ENCODE measurements around the gene DOK7. TPM values are rescaled to one million over a fixed set of nuclear protein-coding genes. Genes with fewer than 3 reads are reported as not detected.

The DOK7 gene
- total RNA-seq, 2 experiments from 2014 or later = not detected

GRCh38 chr4:3460926-3461325, 2.2 kb upstream of the DOK7 start:
- no peak for DNase-seq
- no peak overlapping the region for H3K4me3 Mint-ChIP-seq
- no peaks in the 10 kb centered on the region for H3K36me3 Mint-ChIP-seq (ENCODE audit: low read depth)
- TF ChIP-seq CTCF (IDR thresholded peaks at IDR 0.05) = no peak
- H3K9me3 Mint-ChIP-seq = no peaks in the 10 kb centered on the region
- no peak overlapping the region for H3K27ac Mint-ChIP-seq
- ATAC-seq (ENCODE audit: poor library complexity) = no peak
- H3K9me3 ChIP-seq (ENCODE audit: control insufficient read depth in 1 of 2, insufficient read depth in 1 of 2, low read length in 2 of 2) = peaks cover 0 to 29% of the 10 kb centered on the region in 2 experiments
- peaks cover 35% of the 10 kb centered on the region for H3K27me3 Mint-ChIP-seq
- ChIA-PET CTCF (no interaction called here), POLR2A (no interaction called here)
- H3K27me3 ChIP-seq (ENCODE audit: control insufficient read depth in 1 of 2, insufficient read depth in 2 of 2, low read length in 2 of 2) = peaks cover 14 to 29% of the 10 kb centered on the region in 2 experiments
- intact Hi-C loops (cut with DNase I, micrococcal nuclease) = no loop called here
- H3K36me3 ChIP-seq (ENCODE audit: insufficient read depth, low read length) = no peaks in the 10 kb centered on the region
- H3K4me1 Mint-ChIP-seq (ENCODE audit: low read depth) = no peaks in the 10 kb centered on the region
- peaks cover 4% of the 10 kb centered on the region for H3K4me1 ChIP-seq (ENCODE audit: insufficient read depth, low read length)
- no peak overlapping the region for H3K4me3 ChIP-seq (ENCODE audit: low read length)
- no peak overlapping the region for H3K27ac ChIP-seq (ENCODE audit: low read depth in 1 of 2, low read length in 2 of 2)

GRCh38 chr4:3461515-3462291, 1.4 kb upstream of the DOK7 start:
- CTCF ChIA-PET = no interaction called here
- peaks cover 4% of the 10 kb centered on the region for H3K4me1 ChIP-seq (ENCODE audit: insufficient read depth, low read length)
- intact Hi-C loops (cut with DNase I, micrococcal nuclease) = no loop called here

GRCh38 chr4:3462321-3462789, 751 bp upstream of the DOK7 start:
- Mint-ChIP-seq H3K27ac (no peak overlapping the region), H3K4me3 (peak overlapping the region; percentile 54), H3K36me3 (ENCODE audit: low read depth) (no peaks in the 10 kb centered on the region), H3K27me3 (peaks cover 35% of the 10 kb centered on the region), H3K9me3 (no peaks in the 10 kb centered on the region), H3K4me1 (ENCODE audit: low read depth) (no peaks in the 10 kb centered on the region)
- no peak for TF ChIP-seq CTCF (IDR thresholded peaks at IDR 0.05)
- intact Hi-C loops (cut with DNase I, micrococcal nuclease) = no loop called here
- peaks cover 4% of the 10 kb centered on the region for H3K4me1 ChIP-seq (ENCODE audit: insufficient read depth, low read length)
- H3K27ac ChIP-seq (ENCODE audit: low read depth in 1 of 2, low read length in 2 of 2) = no peak overlapping the region
- CTCF ChIA-PET = no interaction called here
- peaks cover 0 to 21% of the 10 kb centered on the region in 2 experiments for H3K9me3 ChIP-seq (ENCODE audit: control insufficient read depth in 1 of 2, insufficient read depth in 1 of 2, low read length in 2 of 2)
- peaks cover 14 to 29% of the 10 kb centered on the region in 2 experiments for H3K27me3 ChIP-seq (ENCODE audit: control insufficient read depth in 1 of 2, insufficient read depth in 2 of 2, low read length in 2 of 2)
- ATAC-seq (ENCODE audit: poor library complexity) (no peak), DNase-seq (no peak)
- no peak overlapping the region for H3K4me3 ChIP-seq (ENCODE audit: low read length)
- POLR2A ChIA-PET = no interaction called here
- H3K36me3 ChIP-seq (ENCODE audit: insufficient read depth, low read length) = no peaks in the 10 kb centered on the region

More at GRCh38 chr4:3461515-3462291, 1.4 kb upstream of the DOK7 start:
- Mint-ChIP-seq H3K36me3 (ENCODE audit: low read depth) (no peaks in the 10 kb centered on the region), H3K4me1 (ENCODE audit: low read depth) (no peaks in the 10 kb centered on the region), H3K27me3 (peaks cover 35% of the 10 kb centered on the region), H3K4me3 (no peak overlapping the region), H3K27ac (no peak overlapping the region), H3K9me3 (no peaks in the 10 kb centered on the region)
- Histone ChIP-seq H3K36me3 (ENCODE audit: insufficient read depth, low read length) (no peaks in the 10 kb centered on the region), H3K27ac (ENCODE audit: low read depth in 1 of 2, low read length in 2 of 2) (no peak overlapping the region), H3K4me3 (ENCODE audit: low read length) (no peak overlapping the region), H3K9me3 (ENCODE audit: control insufficient read depth in 1 of 2, insufficient read depth in 1 of 2, low read length in 2 of 2) (peaks cover 0 to 21% of the 10 kb centered on the region in 2 experiments), H3K27me3 (ENCODE audit: control insufficient read depth in 1 of 2, insufficient read depth in 2 of 2, low read length in 2 of 2) (peaks cover 14 to 29% of the 10 kb centered on the region in 2 experiments)
- TF ChIP-seq CTCF (IDR thresholded peaks at IDR 0.05) = no peak
- POLR2A ChIA-PET = no interaction called here
- DNase-seq (no peak), ATAC-seq (ENCODE audit: poor library complexity) (no peak)

Data from CD4-positive, alpha-beta T cell (primary cell).